Endothelial cell of umbilical vein (primary cell): ENCODE data around the gene TTC36. TPM values are rescaled to one million over a fixed set of nuclear protein-coding genes. Genes with fewer than 3 reads are reported as not detected.

Experiments used
- BruUV-seq: library from RNA; stranded (reverse); fragments of 400-500 nt; replicated peaks from 2 replicates; lab custom pipeline; 2021; lab: Mats Ljungman, UMichigan
- CTCF ChIA-PET: fragments of 300-600, 350-600 bp; sonication (Branson Sonifier 250); formaldehyde crosslinking; loops from one replicate; lab custom pipeline; 2021; ENCODE audit warnings: antibody characterized with exemption, inconsistent platforms; lab: Charles Lee
- POLR2A ChIA-PET: fragments of 300-600, 350-600 bp; sonication (Branson Sonifier 250); formaldehyde crosslinking; loops from one replicate; lab custom pipeline; 2021; ENCODE audit warnings: antibody characterized with exemption, inconsistent platforms; lab: Charles Lee
- DNase-seq: peaks from one replicate; pipeline ENCODE4 v3.0.0-alpha.2; 2011; ENCODE audit warnings: low read depth, low spot score
- FAIRE-seq: peaks from 2 replicates; lab custom pipeline; 2011; peaks lifted over from hg19 to GRCh38; lab: Jason Lieb, UNC
- H2AFZ ChIP-seq: 2 replicates; pipeline ENCODE4 v1.6.0; 2012; ENCODE audit warnings: low read depth, low read length, control low read depth, inconsistent platforms
- H3K27ac ChIP-seq: 2 replicates; pipeline ENCODE4 v1.5.1; 2011; ENCODE audit warnings: low read depth, mild to moderate bottlenecking, control low read depth, low read length, moderate library complexity; ENCODE audit not compliant: insufficient read depth
- H3K27me3 ChIP-seq, 2 experiments: 2 replicates each; pipeline versions ENCODE4 v1.6.0 to v1.6.1; 2011; ENCODE audit warnings: low read length in 2 of 2, mixed read lengths in 1 of 2; ENCODE audit not compliant: control insufficient read depth in 2 of 2, insufficient read depth in 2 of 2
- H3K36me3 ChIP-seq, 2 experiments: 2 replicates in 1 of 2; 3 replicates in 1 of 2; pipeline ENCODE4 v1.5.1; 2011; ENCODE audit warnings: low read length in 2 of 2, mild to moderate bottlenecking in 1 of 2, moderate library complexity in 1 of 2; ENCODE audit not compliant: control insufficient read depth in 2 of 2, insufficient read depth in 2 of 2; ENCODE audit errors: extremely low read depth in 1 of 2
- H3K4me1 ChIP-seq: 3 replicates; pipeline ENCODE4 v1.5.1; 2011; ENCODE audit warnings: mild to moderate bottlenecking, low read length; ENCODE audit not compliant: control insufficient read depth, insufficient read depth; ENCODE audit errors: extremely low read depth
- H3K4me2 ChIP-seq: 2 replicates; pipeline ENCODE4 v1.6.1; 2011; ENCODE audit warnings: low read length, control low read depth, mixed read lengths; ENCODE audit not compliant: insufficient read depth
- H3K4me3 ChIP-seq, 3 experiments: fragments of 200-600 bp in 1 of 3; sonication (generic), shearing (Covaris generic) in 1 of 3; replicated peaks in 1 of 3; 2 replicates each; pipeline ENCODE4 v1.5.1; 2011 to 2016; ENCODE audit warnings: control low read depth in 3 of 3, low read length in 3 of 3, mild to moderate bottlenecking in 2 of 3, inconsistent platforms in 1 of 3, low read depth in 1 of 3, moderate library complexity in 1 of 3; ENCODE audit not compliant: insufficient read depth in 1 of 3
- H3K79me2 ChIP-seq: 2 replicates; pipeline ENCODE4 v1.6.0; 2012; ENCODE audit warnings: low read length, inconsistent platforms; ENCODE audit not compliant: control insufficient read depth, insufficient read depth
- H3K9ac ChIP-seq: replicated peaks from 2 replicates; pipeline ENCODE3; 2011; ENCODE audit warnings: low read length, control low read depth; ENCODE audit not compliant: insufficient read depth; ENCODE audit errors: extremely low read depth
- H3K9me1 ChIP-seq: replicated peaks from 3 replicates; pipeline ENCODE4 v1.6.0; 2011; ENCODE audit warnings: mild to moderate bottlenecking, low read length; ENCODE audit not compliant: control insufficient read depth, insufficient read depth; ENCODE audit errors: extremely low read depth
- H3K9me3 ChIP-seq: replicated peaks from 2 replicates; pipeline ENCODE4 v1.5.1; 2012; ENCODE audit warnings: low read length, inconsistent platforms; ENCODE audit not compliant: control insufficient read depth, insufficient read depth
- H4K20me1 ChIP-seq: replicated peaks from 2 replicates; pipeline ENCODE3; 2011; ENCODE audit warnings: mild to moderate bottlenecking, low read length; ENCODE audit not compliant: control insufficient read depth, insufficient read depth; ENCODE audit errors: extremely low read depth
- CTCF ChIP-seq, 2 donors: IDR thresholded peaks; 1 replicate in 1 of 2; 2 replicates in 1 of 2; pipeline ENCODE4 v1.5.1; 2011; ENCODE audit warnings: low read length in 2 of 2, mild to moderate bottlenecking in 2 of 2, moderate library complexity in 2 of 2, control low read depth in 1 of 2, inconsistent platforms in 1 of 2, low read depth in 1 of 2; ENCODE audit not compliant: insufficient read depth in 1 of 2; ENCODE audit errors: extremely low read depth in 1 of 2
- EZH2 ChIP-seq: IDR thresholded peaks from 2 replicates; pipeline ENCODE4 v1.6.1; 2012; ENCODE audit warnings: borderline replicate concordance, low read depth, mild to moderate bottlenecking, moderate library complexity, low read length, inconsistent platforms; ENCODE audit not compliant: severe bottlenecking
- FOS ChIP-seq: IDR thresholded peaks from 2 replicates; pipeline ENCODE4 v1.6.1; 2011; ENCODE audit warnings: mild to moderate bottlenecking, low read length, moderate library complexity, borderline replicate concordance; ENCODE audit not compliant: insufficient read depth
- GATA2 ChIP-seq: IDR thresholded peaks from 2 replicates; pipeline ENCODE4 v1.7.0; 2011; ENCODE audit warnings: low read depth, mild to moderate bottlenecking, moderate library complexity, mixed read lengths, low read length; ENCODE audit not compliant: insufficient read length, insufficient read depth
- JUN ChIP-seq: IDR thresholded peaks from 2 replicates; pipeline ENCODE4 v1.6.1; 2011; ENCODE audit warnings: borderline replicate concordance, low read depth; ENCODE audit not compliant: insufficient read length, insufficient read depth
- MYC ChIP-seq: IDR thresholded peaks from one replicate; pipeline ENCODE4 v1.6.1; 2011; ENCODE audit warnings: mild to moderate bottlenecking, low read depth, low read length
- POLR2A ChIP-seq: IDR thresholded peaks from 2 replicates; pipeline ENCODE4 v1.6.1; 2012; ENCODE audit warnings: low read depth, mild to moderate bottlenecking, control low read depth, low read length
- POLR2AphosphoS5 ChIP-seq: IDR thresholded peaks from 2 replicates; pipeline ENCODE4 v1.6.1; 2012; ENCODE audit warnings: low read depth, mild to moderate bottlenecking, control low read depth, low read length, moderate library complexity; ENCODE audit not compliant: insufficient read depth
- dilution Hi-C: fragments of 300-500 bp; cut with MboI; formaldehyde crosslinking; loops from one replicate; pipeline ENCODE4 v1.15.0; 2019; ENCODE audit warnings: low sequenced_read_pairs; ENCODE audit not compliant: extremely low pct_ligation_motif_present
- intact Hi-C: fragments of 100-400 bp; cut with micrococcal nuclease; formaldehyde crosslinking; loops from one replicate; pipeline ENCODE4 v1.10.0; 2022
- polyA plus RNA-seq, 4 experiments: library from polyadenylated mRNA; depleted of rRNA in 3 of 4; stranded (reverse) in 3 of 4; unstranded in 1 of 4; fragments of >200 nt; gene quantifications; 2 replicates each; pipeline versions ENCODE4 v1.2.1 to v1.2.3, GENCODE V29; 2011 to 2012; ENCODE audit warnings: missing spikeins in 1 of 4
- total RNA-seq: library from RNA; stranded (reverse); gene quantifications from 2 replicates; pipeline ENCODE4 v1.2.3, GENCODE V29; 2021
- TF ChIP-seq, protein P1 (sequence below): IDR thresholded peaks from 2 replicates; pipeline ENCODE4 v1.6.1; 2011; ENCODE audit not compliant: insufficient read depth, insufficient read length

TTC36 gene
- total and polyA plus RNA-seq, 2 donors (not counting 3 experiments of a cell fraction or from before 2014, with no cell fraction given) = 0.60 TPM; not detected in 1

GRCh38 chr11:118536726-118537125 is 9.5 kb downstream of the TTC36 start:
- DNase-seq (no peak), FAIRE-seq (no peak)
- no peak overlapping the region for H2AFZ ChIP-seq
- intact Hi-C loops = no loop called here
- BruUV-seq = no TSS peak
- H3K36me3 ChIP-seq = peaks cover 0 to 2% of the 10 kb centered on the region in 2 experiments
- no peak overlapping the region for H3K27ac ChIP-seq
- no peak overlapping the region for H3K4me2 ChIP-seq
- no peak overlapping the region for H3K4me3 ChIP-seq
- peaks cover under 1% of the 10 kb centered on the region for H3K4me1 ChIP-seq
- POLR2A ChIA-PET = no interaction called here
- H3K9me3 ChIP-seq = no peaks in the 10 kb centered on the region
- CTCF ChIA-PET = no interaction called here
- no peaks in the 10 kb centered on the region for H3K27me3 ChIP-seq
- no peaks in the 10 kb centered on the region for H4K20me1 ChIP-seq
- dilution Hi-C loops = no loop called here
- no peaks in the 10 kb centered on the region for H3K79me2 ChIP-seq
- no peak for TF ChIP-seq MYC
- no peak overlapping the region for H3K9ac ChIP-seq
- no peaks in the 10 kb centered on the region for H3K9me1 ChIP-seq

DNA sequence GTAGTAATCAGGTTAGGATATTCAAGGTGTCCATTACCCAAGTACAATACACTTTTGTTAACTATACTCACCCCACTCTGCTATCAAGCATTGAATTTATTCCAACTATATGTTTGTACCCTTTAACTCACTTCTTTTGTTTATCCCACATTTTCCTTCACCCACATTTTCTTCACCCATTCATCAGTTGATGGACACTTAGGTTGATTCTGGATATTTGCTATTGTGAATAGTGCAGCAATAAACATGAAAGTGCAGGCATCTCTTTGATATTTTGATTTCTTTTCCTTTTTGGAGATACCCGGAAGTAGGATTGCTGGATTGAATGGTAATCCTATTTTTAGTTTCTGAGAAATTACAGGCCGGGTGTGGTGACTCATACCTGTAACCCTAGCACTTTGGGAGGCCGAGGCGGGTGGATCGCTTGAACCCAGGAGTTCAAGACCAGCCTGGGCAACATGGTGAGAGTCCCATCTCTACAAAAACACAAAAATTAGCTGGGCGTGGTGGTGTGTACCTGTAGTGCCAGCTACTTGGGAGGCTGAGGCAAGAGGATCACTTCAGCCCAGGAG is 10.2 kb downstream of the TTC36 start:
- dilution Hi-C loops (no loop called here), intact Hi-C loops (no loop called here)
- H3K9ac ChIP-seq = no peak overlapping the region
- no peak overlapping the region for H3K4me2 ChIP-seq
- H3K9me1 ChIP-seq = no peaks in the 10 kb centered on the region
- DNase-seq (no peak), FAIRE-seq (no peak)
- no peaks in the 10 kb centered on the region for H3K9me3 ChIP-seq
- POLR2A ChIA-PET = no interaction called here
- no peak overlapping the region for H2AFZ ChIP-seq
- H3K4me1 ChIP-seq = no peaks in the 10 kb centered on the region
- H3K36me3 ChIP-seq = peaks cover 0 to 2% of the 10 kb centered on the region in 2 experiments
- H3K79me2 ChIP-seq = no peaks in the 10 kb centered on the region
- BruUV-seq = no TSS peak
- CTCF ChIA-PET = no interaction called here
- H3K4me3 ChIP-seq = no peak overlapping the region
- no peaks in the 10 kb centered on the region for H4K20me1 ChIP-seq
- TF ChIP-seq JUN (no peak), EZH2 (no peak), FOS (no peak), GATA2 (no peak), POLR2A (no peak), CTCF (IDR thresholded peaks at IDR 0.05; ENCODE audit: extremely low read depth in 1 of 2, insufficient read depth in 1 of 2, low read depth in 1 of 2, low read length in 2 of 2) (no peak), MYC (no peak), POLR2AphosphoS5 (no peak)
- TF ChIP-seq, protein P1, sequence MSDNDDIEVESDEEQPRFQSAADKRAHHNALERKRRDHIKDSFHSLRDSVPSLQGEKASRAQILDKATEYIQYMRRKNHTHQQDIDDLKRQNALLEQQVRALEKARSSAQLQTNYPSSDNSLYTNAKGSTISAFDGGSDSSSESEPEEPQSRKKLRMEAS = no peak
- no peak overlapping the region for H3K27ac ChIP-seq
- no peaks in the 10 kb centered on the region for H3K27me3 ChIP-seq
